Renal pelvis (tissue), 12 donors: ENCODE results near the gene PRUNE2. TPM values are rescaled to one million over a fixed set of nuclear protein-coding genes. Genes with fewer than 3 reads are reported as not detected.
"Not testable (repeated sequence)": the region's sequence is repeated elsewhere in the genome, so short reads cannot be mapped to it uniquely, and the experiment has no call there.

Experiments
- DNase-seq: peaks from one replicate; pipeline ENCODE4 v3.0.0-alpha.2; 2013
- long read RNA-seq, 16 experiments: transcript quantifications; one replicate each; lab custom pipeline, GENCODE V29; 2026
- polyA plus RNA-seq, 3 donors: library from polyadenylated mRNA; unstranded; fragments of 120-200 nt; gene quantifications; one replicate each; pipeline ENCODE4 v1.2.1, GENCODE V29; 2013; ENCODE audit not compliant: insufficient read length in 3 of 3

PRUNE2 gene, protein sequence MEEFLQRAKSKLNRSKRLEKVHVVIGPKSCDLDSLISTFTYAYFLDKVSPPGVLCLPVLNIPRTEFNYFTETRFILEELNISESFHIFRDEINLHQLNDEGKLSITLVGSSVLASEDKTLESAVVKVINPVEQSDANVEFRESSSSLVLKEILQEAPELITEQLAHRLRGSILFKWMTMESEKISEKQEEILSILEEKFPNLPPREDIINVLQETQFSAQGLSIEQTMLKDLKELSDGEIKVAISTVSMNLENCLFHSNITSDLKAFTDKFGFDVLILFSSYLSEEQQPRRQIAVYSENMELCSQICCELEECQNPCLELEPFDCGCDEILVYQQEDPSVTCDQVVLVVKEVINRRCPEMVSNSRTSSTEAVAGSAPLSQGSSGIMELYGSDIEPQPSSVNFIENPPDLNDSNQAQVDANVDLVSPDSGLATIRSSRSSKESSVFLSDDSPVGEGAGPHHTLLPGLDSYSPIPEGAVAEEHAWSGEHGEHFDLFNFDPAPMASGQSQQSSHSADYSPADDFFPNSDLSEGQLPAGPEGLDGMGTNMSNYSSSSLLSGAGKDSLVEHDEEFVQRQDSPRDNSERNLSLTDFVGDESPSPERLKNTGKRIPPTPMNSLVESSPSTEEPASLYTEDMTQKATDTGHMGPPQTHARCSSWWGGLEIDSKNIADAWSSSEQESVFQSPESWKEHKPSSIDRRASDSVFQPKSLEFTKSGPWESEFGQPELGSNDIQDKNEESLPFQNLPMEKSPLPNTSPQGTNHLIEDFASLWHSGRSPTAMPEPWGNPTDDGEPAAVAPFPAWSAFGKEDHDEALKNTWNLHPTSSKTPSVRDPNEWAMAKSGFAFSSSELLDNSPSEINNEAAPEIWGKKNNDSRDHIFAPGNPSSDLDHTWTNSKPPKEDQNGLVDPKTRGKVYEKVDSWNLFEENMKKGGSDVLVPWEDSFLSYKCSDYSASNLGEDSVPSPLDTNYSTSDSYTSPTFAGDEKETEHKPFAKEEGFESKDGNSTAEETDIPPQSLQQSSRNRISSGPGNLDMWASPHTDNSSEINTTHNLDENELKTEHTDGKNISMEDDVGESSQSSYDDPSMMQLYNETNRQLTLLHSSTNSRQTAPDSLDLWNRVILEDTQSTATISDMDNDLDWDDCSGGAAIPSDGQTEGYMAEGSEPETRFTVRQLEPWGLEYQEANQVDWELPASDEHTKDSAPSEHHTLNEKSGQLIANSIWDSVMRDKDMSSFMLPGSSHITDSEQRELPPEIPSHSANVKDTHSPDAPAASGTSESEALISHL (N-terminal part only)
- 10 to 100 TPM; 12.0 to 16.8 (median 14.1) TPM for polyA plus RNA-seq
- long read RNA-seq, donor 1 = 0 reads
- long read RNA-seq, donor 2 = 0 reads
- long read RNA-seq, donor 3 = 0 reads
- long read RNA-seq, donor 4 = 0 reads
- long read RNA-seq, donor 5 = 0 reads
- long read RNA-seq, donor 6 = 0 reads
- long read RNA-seq, donor 7 = 0 reads
- long read RNA-seq, donor 8 = 0 reads
- long read RNA-seq, donor 9 = 0 reads
- long read RNA-seq, donor 10, partial matches to known transcripts = 6 of 6 reads
- long read RNA-seq, donor 10, other reads (novel, unspliced or antisense) = 0 of 6 reads
- long read RNA-seq, donor 11 = 0 reads
- long read RNA-seq, donor 12 = 0 reads
- long read RNA-seq, donor 13 = 0 reads
- long read RNA-seq, donor 14 = 0 reads
- long read RNA-seq, donor 15, partial matches to known transcripts = 0 of 1 reads
- long read RNA-seq, donor 15, other reads (novel, unspliced or antisense) = 0 of 1 reads
- long read RNA-seq, donor 16 = 0 reads

DNA sequence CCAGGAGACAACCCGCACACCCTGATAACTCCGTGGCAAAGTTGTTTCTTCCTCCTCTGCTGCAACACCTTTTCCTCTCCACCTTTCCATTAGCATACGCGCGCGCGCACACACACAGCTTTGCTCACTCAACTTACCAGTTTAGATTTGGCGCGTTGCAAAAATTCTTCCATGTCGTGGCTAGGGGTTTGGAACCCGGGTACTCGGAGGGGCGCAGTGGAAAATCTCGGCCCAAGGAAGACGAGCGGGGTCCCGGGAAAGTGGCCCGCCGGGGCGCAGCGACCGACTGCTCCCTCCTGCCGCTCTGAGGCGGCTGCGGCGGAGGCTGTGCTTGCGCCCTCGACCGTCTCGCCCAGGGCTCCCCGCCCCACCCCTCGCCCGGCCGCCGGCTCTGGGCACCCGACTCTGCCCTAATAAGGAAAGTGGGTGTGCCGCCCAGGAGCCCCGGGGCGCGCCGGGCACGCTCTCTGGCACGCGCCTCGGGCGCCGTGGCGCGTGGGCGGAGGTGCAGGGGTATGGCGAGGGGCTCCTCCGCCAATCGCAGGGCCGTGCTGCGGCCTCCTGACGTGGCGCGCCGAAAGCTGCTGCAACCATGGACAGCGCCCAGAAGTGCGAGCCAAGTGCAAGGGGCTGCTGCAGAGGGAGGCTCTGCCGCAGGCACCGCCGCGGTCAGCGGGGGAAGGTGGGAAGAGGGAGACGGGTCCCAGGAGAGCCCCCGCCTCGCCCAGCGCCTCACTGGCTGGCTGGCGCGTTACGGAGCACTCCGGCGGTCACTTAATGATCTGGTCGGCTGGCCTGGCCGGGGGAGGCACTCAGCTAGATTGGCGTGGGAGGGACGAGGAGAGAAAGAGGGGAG, at the start of gene PRUNE2:
Gene PRUNE2 (minus strand): TSS at position 324 of the 856 bp plus-strand sequence. CDS start 151 bp downstream, at position 173.
- peak; percentile 91 for DNase-seq

DNA sequence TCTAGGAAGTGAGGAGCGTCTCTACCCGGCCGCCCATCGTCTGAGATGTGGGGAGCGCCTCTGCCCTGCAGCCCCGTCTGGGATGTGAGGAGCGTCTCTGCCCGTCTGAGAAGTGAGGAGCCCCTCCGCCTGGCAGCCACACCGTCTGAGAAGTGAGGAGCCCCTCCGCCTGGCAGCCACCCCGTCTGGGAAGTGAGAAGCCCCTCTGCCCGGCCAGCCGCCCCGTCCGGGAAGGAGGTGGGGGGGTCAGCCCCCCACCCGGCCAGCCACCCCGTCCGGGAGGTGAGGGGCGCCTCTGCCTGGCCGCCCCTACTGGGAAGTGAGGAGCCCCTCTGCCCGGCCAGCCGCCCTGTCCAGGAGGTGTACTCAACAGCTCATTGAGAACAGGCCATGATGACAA, 49.5 kb upstream of the PRUNE2 start:
- not testable (repeated sequence) for DNase-seq

DNA sequence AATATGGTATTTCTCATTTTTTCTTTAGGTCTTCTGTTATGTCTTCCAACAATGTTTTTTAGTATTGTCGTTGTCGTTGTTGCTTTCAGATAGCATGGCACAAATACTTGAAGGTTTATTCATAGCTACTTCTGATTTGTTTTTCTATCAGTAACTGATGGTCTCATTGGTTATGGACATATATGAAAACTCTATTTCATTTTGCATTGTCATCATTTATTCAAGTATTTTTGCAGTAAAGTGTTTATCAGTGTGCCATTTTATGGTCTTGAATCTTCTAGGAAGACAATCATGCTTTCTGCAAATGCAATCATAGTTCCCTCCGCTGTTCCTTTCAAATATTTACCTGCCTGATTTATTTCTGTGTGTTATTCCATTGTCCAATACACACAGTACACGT, 44.0 kb upstream of the PRUNE2 start:
- no peak for DNase-seq

DNA sequence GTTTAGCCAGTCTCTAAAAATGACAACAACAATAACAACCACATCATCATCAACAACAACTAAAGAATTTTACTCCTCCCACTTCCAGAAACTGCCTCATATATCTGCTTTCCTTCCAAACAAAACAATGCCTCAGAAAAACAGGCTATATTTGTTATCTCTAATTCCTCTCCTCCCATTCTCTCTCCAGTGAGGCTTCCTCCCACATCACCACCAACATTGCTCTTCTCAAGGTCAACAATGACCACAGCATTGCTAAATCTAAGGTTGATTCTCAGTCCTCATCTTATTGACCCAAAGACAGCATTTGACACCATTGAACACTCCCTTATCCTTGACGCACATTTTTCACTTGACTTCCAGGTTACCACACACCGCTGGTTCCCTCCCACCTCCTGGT, 38.1 kb upstream of the PRUNE2 start:
- DNase-seq = no peak

DNA sequence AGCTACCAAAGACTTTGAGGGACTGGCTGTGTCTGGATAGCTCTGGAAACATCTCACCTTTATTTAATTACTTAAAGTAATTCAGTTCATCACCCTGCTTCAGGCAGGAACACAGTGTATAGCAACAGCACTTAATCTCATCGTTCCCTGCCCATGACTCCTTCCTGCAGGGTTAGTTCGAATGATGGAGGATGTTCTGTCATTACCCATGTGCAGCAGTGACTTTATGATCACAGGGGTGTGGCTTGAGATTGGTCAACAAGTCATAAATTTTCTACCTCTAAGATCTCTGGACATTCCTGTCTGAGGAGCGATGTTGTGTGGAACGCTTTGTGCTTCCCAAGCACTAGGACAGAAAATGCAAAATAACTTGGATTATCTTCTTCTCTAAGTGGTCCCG, 37.1 kb upstream of the PRUNE2 start:
- no peak for DNase-seq

DNA sequence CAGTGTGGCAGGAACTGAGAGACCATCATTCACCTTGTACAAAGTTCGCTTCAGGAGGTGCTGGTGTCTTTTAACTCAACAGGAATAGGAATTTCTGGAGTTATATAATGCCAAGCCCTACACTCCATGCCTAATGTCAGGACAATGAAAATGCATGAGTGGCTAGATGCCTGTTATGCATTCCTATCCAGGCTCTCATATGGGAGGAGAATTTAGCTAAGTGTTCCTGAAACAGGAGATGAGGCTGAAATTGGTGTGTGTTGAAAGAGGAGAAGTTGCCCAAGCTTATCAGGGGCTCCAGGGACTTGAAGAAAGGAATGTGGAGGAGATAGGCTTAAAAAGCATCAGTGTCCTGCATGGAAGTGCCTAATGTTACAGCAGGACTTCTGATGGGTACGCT, 26.8 kb upstream of the PRUNE2 start:
- DNase-seq = no peak

DNA sequence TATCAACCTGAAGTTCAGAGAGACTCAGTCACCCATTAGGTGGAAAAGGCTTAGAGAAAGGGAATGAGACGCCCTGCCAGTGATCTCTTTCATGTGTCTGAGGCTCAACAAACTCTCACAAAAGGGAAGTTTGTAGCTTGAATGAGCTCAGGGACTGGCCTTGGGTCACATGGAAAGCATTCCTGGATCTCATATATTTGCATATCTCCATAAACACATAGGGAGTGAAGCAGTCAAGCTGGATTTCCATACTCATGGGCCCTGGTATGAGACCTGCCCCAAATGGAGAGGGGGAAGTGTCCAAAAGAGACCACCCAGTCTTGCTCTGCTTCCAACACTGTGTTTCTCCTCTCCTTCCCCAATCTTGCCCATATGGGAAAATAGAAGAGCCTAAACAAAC, 26.4 kb upstream of the PRUNE2 start:
- no peak for DNase-seq

DNA sequence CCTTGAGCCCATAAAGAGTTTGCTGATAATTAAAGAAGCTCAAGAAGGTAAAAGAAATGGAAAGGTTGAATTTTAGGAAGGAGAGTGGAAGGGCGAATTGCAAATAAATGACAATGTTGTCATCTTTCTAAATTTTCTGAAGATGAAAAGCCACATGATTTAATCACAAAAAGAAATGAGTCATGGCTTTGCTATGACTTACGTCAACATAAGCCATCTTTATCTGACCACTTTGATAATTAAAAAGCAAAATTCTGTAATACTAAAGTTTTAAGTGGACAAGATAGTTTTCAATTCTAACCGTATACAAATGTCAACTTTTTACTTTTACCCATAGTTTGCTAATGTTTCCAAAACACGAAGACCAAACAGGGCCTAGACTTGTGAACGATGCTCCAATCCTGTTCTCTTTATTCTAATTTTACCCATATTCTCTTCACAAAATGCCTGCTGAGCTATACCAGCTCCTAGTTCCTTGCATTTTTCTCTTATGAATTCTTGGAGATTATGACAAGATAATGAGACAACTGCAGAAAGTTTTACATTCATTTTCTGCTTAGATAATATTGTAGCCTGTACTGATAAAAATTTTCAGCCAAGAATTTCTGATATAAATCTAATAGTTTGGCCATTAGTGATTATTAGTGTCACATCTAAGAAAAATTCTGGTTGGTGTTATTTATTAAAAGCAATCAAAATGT, 21.8 kb upstream of the PRUNE2 start:
- no peak for DNase-seq

DNA sequence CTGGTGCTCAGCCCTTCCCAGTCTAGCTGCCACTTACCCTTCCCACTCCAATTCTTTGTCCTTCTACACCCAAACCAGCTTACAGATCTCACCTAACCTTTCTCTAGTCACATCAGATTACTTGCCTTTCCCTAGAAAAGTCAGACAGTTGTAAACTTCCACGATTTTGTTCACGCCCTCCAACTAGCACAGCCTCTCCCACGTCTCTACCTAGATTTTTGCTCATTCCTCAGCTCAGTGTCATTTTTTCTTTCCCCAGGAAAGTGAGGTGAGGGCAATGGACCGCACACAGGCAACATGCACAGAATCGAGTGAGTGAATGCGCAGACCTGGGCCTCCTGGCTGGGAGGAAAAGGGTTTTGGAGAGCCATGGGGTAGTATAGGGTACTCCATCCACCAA, 20.9 kb upstream of the PRUNE2 start:
- DNase-seq = no peak

DNA sequence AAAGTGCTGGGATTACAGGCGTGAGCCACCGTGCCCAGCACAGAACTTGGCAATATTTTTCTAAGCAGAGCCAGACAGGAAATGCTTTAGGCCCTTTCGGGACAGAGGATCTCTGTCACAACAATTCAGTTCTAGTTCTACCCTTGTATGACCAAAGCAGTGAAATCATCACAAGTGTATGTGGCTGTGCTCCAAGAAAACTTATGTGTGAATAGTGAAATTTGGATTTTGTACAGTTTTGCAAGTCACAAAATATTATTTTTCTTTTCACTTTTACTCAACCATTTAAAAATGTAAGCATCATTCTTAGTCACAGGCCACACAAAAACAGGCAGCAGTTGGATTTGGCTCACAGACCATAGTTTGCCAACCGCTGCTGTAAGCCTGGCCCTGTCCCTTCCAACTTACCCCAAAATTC, 20.4 kb upstream of the PRUNE2 start:
- no peak for DNase-seq

DNA sequence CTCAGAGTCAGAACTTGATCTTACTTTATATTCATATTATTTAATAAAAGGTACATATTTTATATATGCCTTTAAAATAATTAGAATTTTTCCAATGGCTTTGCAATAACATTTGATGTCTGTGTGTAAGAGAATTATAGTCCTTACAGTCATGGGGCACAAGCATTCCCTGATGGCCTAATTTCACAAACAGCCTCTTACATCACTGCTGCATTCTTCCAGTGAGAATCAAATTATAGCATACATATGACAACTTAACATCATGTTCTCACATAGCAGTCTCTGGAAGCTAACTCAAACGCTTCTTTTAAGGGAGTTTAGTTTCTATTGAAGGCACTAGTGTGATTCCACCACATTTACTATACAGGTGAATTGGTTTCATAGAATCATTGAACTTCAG, 15.3 kb upstream of the PRUNE2 start:
- DNase-seq = no peak

DNA sequence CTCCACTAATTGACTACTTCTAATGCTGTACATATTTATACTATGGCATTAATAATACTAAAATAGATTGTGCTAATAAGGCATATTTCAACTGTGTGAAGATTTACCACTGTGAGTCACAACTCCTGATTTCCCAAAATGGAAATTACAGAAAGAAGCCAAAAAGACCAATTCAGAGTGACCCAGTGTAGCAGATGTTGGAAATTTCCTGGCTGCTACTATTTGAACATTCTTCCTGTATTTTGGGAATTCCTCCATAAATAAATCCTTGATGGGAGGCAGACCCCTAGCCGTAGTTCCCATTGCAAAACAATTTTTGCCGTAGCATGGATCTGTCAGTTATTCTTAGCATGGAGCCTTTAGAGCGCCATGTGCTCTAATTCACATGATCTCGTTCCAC, 11.4 kb upstream of the PRUNE2 start:
- no peak for DNase-seq

DNA sequence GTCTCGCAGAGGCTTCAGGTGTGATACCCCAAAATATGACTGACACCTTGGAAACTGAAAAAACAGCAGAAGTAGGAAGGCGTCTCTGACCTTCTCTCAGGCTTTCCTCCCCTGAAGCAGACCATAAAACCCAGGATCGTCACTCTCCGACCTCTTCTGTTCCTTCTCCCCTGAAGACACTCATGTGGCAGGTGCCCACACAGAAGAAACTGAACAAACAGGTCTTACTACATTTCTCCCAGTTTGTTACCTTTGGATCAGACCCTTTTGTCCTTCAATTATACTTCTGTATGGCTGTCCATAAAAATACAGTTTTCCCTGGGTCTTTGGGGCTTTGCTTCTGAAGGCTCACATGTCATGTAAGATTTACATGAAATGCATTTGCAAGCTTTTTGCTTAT, 10.3 kb upstream of the PRUNE2 start:
- DNase-seq = no peak

DNA sequence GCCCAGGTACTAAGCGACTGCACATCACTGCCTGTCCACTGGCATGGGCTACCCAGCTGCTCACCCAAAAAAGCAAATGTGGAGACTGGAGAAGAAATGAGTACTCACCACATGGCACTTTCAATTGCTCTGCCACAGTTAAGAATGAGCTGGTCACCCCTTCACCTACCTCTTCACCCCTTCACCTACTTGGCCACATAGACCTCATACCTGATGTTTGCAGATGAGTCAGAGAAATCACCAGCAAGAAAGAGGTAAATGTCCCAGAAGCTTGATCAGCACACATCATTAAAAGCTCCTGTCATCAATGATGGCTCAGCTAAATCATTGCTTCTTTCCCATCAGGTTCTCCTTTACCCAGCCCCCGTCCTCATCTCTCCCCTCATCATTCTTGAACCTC, 7.6 kb upstream of the PRUNE2 start:
- DNase-seq = no peak

DNA sequence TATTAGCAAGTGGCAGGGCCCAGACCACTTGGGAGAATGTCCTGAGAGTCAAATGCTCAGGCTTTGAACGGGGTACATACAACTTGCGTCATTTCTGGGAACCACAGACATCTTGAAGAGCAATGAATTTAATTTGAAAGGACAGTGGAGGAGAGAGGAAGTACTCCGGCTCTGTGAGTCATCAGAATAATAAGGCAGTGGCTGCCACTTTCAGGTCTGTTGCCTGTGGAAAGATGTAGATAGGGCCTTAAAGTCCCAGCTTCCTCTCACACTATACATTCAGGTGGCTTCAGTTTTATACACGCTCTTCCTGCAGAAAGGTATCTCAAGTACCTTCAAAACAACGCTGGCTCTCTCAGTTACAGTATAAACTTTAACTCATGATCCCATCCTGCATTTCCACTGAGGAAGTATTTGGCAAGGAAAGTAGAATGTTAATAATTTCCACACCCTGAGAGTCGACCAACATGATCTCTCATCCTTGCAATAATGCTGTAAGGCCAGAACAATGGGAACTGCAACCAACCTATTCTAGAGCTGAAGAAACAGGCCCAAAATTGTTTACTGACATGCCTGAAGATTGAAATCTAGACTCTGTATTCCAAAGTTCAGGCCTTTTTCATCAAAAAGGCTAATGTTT, 6.8 kb upstream of the PRUNE2 start:
- no peak for DNase-seq

DNA sequence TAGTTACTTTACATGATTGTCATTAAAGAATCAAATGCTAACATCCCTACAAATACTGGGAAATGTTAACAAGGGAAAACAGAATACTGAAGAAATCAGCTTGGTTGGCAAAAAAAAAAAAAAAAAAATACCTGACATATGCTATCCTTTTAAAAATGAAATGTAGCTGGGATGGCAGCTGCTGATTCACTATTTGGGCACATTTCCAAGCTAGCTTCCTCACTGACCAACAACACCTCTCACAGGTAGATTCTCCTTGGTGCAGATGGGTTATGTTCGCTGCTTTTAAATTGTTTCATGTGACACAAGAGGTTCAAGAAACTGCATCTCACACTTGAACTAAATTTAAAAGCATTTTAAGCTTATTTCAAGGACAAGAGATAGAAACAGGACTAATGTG, 6.1 kb upstream of the PRUNE2 start:
- no peak for DNase-seq

DNA sequence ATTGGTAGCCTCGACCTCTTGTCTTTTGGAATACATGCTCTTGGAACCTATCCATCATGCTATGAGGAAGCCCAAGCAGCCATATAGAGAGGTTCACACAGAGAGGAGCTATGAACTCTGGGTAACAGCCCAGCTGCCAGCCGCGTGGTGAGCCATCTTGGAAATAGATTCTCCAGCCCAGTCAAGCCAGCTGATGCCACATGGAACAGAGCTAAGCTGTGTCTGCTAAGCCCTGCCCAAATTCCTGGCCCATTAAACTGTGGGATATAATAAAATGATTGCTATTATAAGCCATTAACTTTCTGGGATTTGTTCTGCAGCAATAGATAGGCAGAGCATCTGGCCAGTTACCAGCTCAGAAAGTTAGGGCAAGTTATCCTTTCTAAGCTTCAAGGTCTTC, 4.9 kb upstream of the PRUNE2 start:
- DNase-seq = no peak

DNA sequence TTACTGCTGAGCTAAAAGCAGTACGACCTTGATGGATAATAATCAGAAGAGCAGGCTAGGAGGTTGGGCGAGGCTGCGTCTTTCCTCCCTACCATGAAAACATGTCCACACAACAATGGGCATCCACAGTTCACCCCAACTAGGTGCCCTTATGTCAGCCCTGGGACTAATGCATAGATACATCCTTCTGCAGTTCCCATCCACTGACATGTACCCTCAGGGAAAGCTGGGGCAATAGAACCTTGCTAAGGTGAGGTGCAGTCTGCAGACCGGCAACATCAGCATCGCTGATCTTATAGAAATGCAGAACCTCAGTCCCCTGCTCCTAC, 697 bp upstream of the PRUNE2 start:
- no peak for DNase-seq
